Measurements from ENCODE around the gene EPC1. TPM values are rescaled to one million over a fixed set of nuclear protein-coding genes. Genes with fewer than 3 reads are reported as not detected.

EPC1 gene
- total RNA-seq, 4 donors from 2014 or later: 30.5 to 68.7 (median 34.5) TPM

DNA sequence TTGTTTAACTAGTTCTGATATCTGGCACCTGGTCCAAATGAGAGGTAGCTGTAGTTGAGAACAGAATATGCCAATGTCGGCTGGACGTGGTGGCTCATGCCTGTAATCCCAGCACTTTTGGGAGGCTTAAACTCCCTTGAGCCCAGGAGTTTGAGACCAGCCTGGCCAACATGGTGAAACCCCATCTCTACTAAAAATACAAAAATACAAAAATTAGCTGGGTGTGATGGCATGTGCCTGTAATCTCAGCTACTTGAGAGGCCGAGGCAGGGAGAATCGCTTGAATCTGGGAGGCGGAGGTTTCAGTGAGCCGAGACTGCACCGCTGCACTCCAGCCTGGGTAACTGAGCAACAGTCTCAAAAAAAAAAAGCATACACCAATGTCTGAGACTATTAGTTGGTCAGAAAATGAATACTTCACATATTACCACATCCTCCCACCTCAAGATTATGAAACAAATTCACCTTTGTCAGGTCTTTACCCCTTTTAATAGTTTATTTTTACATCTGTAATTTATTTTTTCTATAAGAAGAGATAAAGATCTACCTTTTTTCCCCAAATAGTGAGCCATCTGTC lies 38.8 kb downstream of the EPC1 start:
- ATAC-seq (ENCODE audit: low FRiP score): no peak
- TF ChIP-seq, protein P1, sequence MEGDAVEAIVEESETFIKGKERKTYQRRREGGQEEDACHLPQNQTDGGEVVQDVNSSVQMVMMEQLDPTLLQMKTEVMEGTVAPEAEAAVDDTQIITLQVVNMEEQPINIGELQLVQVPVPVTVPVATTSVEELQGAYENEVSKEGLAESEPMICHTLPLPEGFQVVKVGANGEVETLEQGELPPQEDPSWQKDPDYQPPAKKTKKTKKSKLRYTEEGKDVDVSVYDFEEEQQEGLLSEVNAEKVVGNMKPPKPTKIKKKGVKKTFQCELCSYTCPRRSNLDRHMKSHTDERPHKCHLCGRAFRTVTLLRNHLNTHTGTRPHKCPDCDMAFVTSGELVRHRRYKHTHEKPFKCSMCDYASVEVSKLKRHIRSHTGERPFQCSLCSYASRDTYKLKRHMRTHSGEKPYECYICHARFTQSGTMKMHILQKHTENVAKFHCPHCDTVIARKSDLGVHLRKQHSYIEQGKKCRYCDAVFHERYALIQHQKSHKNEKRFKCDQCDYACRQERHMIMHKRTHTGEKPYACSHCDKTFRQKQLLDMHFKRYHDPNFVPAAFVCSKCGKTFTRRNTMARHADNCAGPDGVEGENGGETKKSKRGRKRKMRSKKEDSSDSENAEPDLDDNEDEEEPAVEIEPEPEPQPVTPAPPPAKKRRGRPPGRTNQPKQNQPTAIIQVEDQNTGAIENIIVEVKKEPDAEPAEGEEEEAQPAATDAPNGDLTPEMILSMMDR (IDR thresholded peaks at IDR 0.05): no peak
- DNase-seq (ENCODE audit: low spot score): no peak

DNA sequence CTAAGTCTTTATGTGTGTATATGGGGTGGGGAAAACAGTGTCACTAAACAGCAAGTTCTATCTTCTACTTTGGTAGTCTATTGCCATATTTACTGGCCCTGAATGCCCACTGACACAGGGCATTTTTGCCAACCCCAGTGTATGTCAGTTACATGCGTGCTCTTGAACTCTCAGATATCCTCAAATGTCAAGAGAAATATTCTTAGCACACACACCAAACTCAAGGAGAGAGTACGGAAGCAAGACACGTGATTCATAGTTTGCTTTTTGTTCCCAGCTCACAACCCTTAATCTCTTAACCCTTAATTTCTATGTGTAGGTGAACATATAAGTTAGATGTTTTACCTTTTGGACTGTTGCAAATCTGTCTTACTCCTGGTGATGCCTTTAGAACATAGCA lies 39.3 kb downstream of the EPC1 start:
- TF ChIP-seq, protein P1 (IDR thresholded peaks at IDR 0.05): no peak
- ATAC-seq (ENCODE audit: low FRiP score): no peak
- no peak for DNase-seq (ENCODE audit: low spot score)

DNA sequence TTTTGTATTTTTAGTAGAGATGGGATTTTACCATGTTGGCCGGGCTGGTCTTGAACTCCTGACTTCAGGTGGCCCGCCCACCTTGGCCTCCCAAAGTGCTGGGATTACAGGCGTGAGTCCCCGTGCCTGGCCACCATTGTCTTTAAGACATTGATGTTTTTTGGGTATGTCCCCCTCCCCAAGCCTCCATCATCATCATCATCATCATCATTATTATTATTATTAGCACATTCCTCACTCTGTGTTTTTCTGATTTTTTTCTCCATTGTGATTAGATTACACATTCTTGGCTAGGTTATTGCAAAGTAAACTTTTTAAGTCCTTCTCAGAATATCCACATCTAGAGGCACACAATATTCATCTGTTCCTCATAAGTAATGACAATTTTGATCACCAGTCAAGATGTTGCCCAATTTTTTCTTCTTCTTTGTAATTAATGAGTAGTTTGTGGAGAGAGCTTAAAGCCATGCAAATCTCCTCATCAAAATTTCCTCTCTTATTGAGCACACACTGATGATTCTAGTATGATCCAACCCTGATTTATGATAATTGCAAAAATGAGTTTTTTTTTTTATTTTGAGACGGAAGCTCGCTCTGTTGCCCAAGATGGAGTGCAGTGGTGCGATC lies 47.5 kb downstream of the EPC1 start:
- ATAC-seq (ENCODE audit: low FRiP score) (no peak), DNase-seq (ENCODE audit: low spot score) (no peak)
- TF ChIP-seq, protein P1 (IDR thresholded peaks at IDR 0.05): no peak

DNA sequence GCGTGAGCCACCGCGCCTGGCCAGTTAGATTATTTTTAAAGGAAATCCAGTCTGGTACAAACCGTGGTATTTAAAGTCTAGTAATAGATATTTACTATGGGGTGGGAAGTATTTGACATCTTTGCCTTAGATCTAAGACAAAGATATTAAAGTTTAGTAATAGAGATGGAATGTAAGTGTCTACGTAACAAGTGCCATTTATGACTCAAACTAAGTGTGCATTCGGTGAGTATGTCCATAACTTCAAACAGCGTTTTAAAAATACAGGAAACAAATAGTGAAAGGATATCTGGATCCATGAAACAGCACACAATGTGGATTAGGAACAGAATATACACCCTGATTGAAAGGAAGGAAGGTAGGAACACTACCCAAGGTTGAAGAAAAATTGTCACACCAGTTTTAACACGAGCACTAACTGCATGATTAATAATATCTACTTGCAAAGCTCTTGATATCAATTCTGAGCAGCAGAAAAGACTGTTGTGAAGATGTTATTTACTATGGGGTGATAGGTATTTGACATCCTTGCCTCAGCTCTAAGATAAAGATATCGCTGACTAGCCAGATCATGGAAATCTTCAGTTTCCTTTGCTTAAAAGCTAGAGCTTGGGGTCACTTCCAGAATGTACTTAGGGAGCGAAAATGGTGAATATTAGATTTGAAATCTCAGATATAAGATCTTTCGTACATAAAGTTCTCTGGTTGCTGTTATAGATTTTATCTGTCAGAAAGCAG lies 48.7 kb downstream of the EPC1 start:
- DNase-seq (ENCODE audit: low spot score): no peak
- TF ChIP-seq, protein P1 (IDR thresholded peaks at IDR 0.05): no peak
- ATAC-seq (ENCODE audit: low FRiP score): no peak

DNA sequence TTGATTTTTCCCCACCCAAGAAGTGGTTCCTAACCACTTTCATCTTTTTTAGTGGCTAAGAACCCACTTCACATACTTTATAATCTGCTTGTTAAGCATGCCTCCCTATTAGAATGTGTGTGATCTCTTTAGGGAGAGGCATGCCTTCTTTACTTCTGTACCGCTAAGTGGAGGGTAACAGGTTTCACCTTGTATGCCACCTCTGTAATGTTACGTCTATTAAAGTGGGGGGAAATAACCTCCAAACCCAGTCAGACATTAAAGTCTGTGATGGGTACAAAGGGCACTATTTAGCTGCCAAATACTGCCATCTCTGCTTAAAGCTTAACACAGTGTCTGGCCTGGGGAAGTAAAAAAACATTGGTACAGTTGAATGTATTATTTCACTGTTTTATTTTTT lies 51.9 kb downstream of the EPC1 start:
- ATAC-seq (ENCODE audit: low FRiP score) (no peak), DNase-seq (ENCODE audit: low spot score) (no peak)
- TF ChIP-seq, protein P1 (IDR thresholded peaks at IDR 0.05): no peak

DNA sequence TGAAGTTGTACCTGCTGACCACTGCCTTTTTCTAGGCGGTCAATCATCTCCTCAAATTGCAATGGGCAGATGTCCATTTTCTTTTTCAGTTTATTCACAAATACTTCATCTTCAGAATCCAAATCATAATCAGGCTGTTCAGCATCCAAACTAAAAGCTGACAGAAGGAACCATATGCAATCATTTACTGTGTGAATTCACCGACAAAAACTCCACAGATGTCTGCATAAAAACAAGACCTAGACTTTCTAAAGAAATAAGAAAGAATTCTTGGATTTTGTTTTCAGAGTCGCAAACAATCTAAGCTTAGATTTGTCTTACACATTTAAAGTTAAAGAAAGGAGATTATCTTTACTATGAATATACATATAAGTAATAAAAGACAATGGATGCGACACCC lies 53.4 kb downstream of the EPC1 start:
- TF ChIP-seq, protein P1 (IDR thresholded peaks at IDR 0.05): no peak
- ATAC-seq (ENCODE audit: low FRiP score): no peak
- no peak for DNase-seq (ENCODE audit: low spot score)

Measured in omental fat pad (tissue), 4 donors.